ENCODE results near the gene RNF207. TPM values are rescaled to one million over a fixed set of nuclear protein-coding genes. Genes with fewer than 3 reads are reported as not detected.
A peak's percentile ranks its signal among the peaks of the same experiment; 100 is the strongest.

Gene RNF207
- total RNA-seq, 6 experiments from 2014 or later: 8.4 to 20.5 (median 14.4) TPM

DNA sequence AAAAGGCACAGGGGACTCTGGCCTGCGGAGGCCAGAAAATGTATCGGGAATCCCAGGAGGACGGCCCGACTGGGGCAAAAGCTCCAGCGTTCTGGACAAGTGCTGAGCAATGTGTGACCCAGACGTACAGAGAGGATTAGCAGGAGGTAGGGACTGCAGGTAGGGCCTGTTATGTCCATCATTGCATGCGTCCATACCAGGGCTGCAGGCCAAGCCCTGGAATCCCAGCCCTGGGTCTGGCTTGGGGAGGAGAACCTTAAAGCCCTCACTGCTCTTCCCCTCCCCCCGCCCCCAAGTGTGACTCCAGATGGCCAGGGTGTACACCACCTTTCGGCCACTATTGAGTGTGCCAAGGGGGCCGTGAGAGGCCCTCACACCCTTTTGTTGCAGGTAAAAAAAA lies 2.0 kb downstream of the RNF207 start:
- TF ChIP-seq, protein P1, sequence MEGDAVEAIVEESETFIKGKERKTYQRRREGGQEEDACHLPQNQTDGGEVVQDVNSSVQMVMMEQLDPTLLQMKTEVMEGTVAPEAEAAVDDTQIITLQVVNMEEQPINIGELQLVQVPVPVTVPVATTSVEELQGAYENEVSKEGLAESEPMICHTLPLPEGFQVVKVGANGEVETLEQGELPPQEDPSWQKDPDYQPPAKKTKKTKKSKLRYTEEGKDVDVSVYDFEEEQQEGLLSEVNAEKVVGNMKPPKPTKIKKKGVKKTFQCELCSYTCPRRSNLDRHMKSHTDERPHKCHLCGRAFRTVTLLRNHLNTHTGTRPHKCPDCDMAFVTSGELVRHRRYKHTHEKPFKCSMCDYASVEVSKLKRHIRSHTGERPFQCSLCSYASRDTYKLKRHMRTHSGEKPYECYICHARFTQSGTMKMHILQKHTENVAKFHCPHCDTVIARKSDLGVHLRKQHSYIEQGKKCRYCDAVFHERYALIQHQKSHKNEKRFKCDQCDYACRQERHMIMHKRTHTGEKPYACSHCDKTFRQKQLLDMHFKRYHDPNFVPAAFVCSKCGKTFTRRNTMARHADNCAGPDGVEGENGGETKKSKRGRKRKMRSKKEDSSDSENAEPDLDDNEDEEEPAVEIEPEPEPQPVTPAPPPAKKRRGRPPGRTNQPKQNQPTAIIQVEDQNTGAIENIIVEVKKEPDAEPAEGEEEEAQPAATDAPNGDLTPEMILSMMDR (IDR thresholded peaks at IDR 0.05): no peak
- TF ChIP-seq POLR2A (IDR thresholded peaks at IDR 0.05): no peak
- no CpG with 5 or more reads among the region's 10 CpGs for WGBS (ENCODE audit: insufficient coverage, low coverage, low lambda C conversion rate, missing lambda C conversion rate)
- Histone ChIP-seq H3K4me1 (no peaks in the 10 kb centered on the region), H3K36me3 (no peaks in the 10 kb centered on the region), H3K27ac (no peak overlapping the region), H3K4me3 (no peak overlapping the region), H3K9me3 (no peaks in the 10 kb centered on the region), H3K27me3 (no peaks in the 10 kb centered on the region)
- intact Hi-C loops (cut with DNase I): no loop called here
- DNase-seq: no peak
- no peak for ATAC-seq

DNA sequence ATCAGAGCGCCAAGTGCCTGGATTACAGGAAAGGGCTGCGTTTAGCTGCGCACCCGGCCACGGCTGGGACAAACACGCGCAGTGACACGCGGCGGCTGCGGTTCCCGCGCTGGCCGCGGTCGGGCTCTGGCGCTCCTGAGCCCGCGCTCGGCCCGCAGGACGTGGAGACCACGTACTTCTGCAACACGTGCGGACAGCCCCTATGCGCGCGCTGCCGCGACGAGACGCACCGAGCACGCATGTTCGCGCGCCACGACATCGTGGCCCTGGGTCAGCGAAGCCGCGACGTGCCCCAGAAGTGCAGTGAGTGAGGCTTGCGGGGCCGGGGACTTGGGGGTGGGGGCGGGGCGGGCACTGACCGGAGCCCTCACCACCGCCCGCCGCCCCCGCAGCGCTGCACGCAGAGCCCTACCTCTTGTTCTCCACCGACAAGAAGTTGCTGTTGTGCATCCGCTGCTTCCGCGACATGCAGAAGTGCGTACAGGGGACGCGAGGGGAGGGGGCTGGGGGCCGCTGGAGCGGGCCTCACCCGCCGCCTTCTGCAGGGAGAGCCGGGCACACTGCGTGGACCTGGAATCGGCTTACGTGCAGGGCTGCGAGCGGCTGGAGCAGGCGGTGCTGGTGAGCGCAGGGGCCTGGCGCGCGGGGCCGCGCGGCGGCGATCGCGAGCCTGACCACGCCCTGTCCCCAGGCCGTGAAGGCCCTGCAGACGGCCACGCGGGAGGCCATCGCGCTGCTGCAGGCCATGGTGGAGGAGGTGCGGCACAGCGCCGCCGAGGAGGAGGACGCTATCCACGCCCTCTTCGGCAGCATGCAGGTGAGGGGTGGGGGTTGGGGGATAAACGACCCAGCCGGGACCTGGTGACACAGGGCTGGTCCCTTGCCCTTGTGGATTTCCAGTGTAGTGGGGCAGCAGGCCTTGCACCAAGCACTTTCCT lies 3.1 kb downstream of the RNF207 start:
- no peaks in the 10 kb centered on the region for H3K27me3 ChIP-seq
- H3K4me1 ChIP-seq: no peaks in the 10 kb centered on the region
- no peaks in the 10 kb centered on the region for H3K9me3 ChIP-seq
- 0% methylated on average over 2 of the region's 99 CpGs for WGBS (ENCODE audit: insufficient coverage, low coverage, low lambda C conversion rate, missing lambda C conversion rate)
- DNase-seq: no peak
- TF ChIP-seq POLR2A (IDR thresholded peaks at IDR 0.05): no peak
- TF ChIP-seq, protein P1 (IDR thresholded peaks at IDR 0.05): peak in 3 of 4 donors; percentile 24 to 40 (median 39)
- H3K36me3 ChIP-seq: no peaks in the 10 kb centered on the region
- peak in 1 of 4 donors; percentile 8 for ATAC-seq
- intact Hi-C loops (cut with DNase I): no loop called here
- no peak overlapping the region for H3K27ac ChIP-seq
- peak overlapping the region in 2 of 3 donors; percentile 14 to 31 for H3K4me3 ChIP-seq

DNA sequence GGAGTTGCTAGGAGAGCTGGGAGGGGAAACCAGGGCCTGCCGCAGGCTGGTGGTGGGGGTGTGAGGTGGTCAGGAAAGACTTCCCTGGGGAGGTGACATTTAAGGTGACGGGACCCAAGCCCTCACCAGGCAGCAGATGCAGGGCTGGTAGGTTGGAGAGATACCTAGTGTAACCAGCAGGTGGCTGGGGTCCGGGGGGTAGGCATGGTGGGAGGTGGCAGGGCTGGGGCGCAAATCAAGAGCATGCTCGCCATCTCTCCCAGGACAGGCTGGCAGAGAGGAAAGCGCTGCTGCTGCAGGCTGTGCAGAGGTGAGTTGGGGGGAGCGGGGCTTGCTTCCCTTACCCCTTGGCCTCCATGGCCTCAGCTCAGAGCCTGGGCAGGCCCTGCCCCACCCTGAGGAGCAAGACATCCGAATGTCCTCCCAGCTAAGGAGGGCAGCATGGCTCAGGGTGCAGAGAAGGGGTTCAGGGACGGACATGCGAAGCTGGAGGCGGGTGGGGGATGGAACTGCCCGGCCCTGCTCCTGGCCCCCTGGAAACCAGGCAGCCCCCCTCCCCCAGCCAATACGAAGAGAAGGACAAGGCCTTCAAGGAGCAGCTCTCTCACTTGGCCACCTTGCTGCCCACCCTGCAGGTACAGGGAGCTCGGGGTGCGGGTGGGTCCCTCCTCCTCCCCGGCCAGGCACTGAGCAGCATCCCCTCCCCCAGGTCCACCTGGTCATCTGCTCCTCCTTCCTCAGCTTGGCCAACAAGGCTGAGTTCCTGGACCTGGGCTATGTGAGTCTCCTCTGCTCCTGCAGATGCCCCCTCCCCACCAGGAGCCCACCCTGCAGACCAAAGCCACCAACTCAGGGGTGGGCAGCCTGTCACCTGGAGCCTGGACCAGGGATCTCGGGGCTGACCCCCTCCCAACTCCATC lies 4.0 kb downstream of the RNF207 start:
- DNase-seq (no peak), ATAC-seq (no peak)
- 83% methylated on average over 4 of the region's 17 CpGs for WGBS (ENCODE audit: insufficient coverage, low coverage, low lambda C conversion rate, missing lambda C conversion rate)
- no peaks in the 10 kb centered on the region for H3K4me1 ChIP-seq
- no peaks in the 10 kb centered on the region for H3K27me3 ChIP-seq
- no peaks in the 10 kb centered on the region for H3K9me3 ChIP-seq
- H3K27ac ChIP-seq: no peak overlapping the region
- H3K36me3 ChIP-seq: no peaks in the 10 kb centered on the region
- no peak overlapping the region for H3K4me3 ChIP-seq
- TF ChIP-seq, protein P1 (IDR thresholded peaks at IDR 0.05): no peak
- no peak for TF ChIP-seq POLR2A (IDR thresholded peaks at IDR 0.05)
- intact Hi-C loops (cut with DNase I): no loop called here

DNA sequence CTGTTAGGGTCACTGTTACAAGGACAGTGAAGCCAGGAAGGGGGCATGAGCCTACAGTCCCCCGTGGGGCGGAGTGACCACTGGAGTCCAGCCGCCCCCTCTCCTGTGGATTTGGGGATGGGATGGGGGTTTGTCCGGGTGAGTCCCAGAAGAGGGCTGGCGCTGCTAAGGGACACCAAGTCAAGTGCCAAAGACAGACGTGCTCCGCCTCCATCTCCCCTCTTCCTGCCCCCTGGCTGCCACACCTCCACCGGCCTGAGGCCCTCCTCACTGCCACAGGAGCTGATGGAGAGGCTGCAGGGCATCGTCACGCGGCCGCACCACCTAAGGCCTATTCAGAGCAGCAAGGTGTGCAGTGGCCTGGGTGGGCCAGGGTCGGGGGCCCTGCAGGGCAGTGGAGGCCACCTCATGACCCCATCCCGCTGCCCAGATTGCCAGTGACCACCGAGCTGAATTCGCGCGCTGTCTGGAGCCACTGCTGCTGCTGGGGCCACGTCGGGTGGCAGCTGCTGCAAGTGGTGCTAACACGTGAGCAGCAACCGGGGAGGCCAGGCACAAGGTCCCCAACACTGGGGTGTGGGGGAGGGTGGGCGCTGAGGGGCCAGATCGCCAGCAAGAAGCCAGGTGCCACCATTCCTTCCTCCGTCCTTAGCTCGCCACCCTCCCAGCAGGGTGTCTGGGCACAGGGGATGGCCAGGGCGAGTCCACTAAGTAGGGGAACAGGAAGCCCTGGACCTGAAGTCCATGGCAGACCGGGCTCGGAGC lies 4.9 kb downstream of the RNF207 start:
- 100% methylated on average over 3 of the region's 29 CpGs for WGBS (ENCODE audit: insufficient coverage, low coverage, low lambda C conversion rate, missing lambda C conversion rate)
- no peak for ATAC-seq
- H3K4me3 ChIP-seq: no peak overlapping the region
- no peak for DNase-seq
- no peak overlapping the region for H3K27ac ChIP-seq
- intact Hi-C loops (cut with DNase I): no loop called here
- no peaks in the 10 kb centered on the region for H3K4me1 ChIP-seq
- H3K27me3 ChIP-seq: no peaks in the 10 kb centered on the region
- TF ChIP-seq POLR2A (IDR thresholded peaks at IDR 0.05): no peak
- TF ChIP-seq, protein P1 (IDR thresholded peaks at IDR 0.05): no peak
- no peaks in the 10 kb centered on the region for H3K36me3 ChIP-seq
- no peaks in the 10 kb centered on the region for H3K9me3 ChIP-seq
